NT2/D1 (cell line): ENCODE data around the gene EFNA4.
A peak's percentile ranks its signal among the peaks of the same experiment; 100 is the strongest.

Experiments used
- DNase-seq: peaks from one replicate; pipeline ENCODE4 v3.0.0-alpha.2; 2011; ENCODE audit warnings: low read depth, low spot score
- H3K27me3 ChIP-seq: 2 replicates; pipeline ENCODE4 v1.6.0; 2011; ENCODE audit warnings: mild to moderate bottlenecking; ENCODE audit not compliant: insufficient read length, insufficient read depth
- H3K36me3 ChIP-seq: 2 replicates; pipeline ENCODE4 v1.6.1; 2011; ENCODE audit warnings: mild to moderate bottlenecking, low read length, mixed read lengths; ENCODE audit not compliant: insufficient read depth, insufficient read length
- H3K4me1 ChIP-seq: 2 replicates; pipeline ENCODE4 v1.5.1; 2011; ENCODE audit not compliant: insufficient read depth, insufficient read length
- H3K4me3 ChIP-seq: 2 replicates; pipeline ENCODE4 v1.5.1; 2011; ENCODE audit warnings: low read depth; ENCODE audit not compliant: insufficient read length
- H3K9ac ChIP-seq: 2 replicates; pipeline ENCODE4 v1.6.0; 2011; ENCODE audit warnings: low read depth; ENCODE audit not compliant: insufficient read length
- H3K9me3 ChIP-seq: 2 replicates; pipeline ENCODE4 v1.5.1; 2011; ENCODE audit warnings: mild to moderate bottlenecking, low read length; ENCODE audit not compliant: insufficient read depth
- SUZ12 ChIP-seq: IDR thresholded peaks from 2 replicates; pipeline ENCODE4 v1.6.1; 2011; ENCODE audit not compliant: insufficient read length, insufficient read depth; ENCODE audit errors: extremely low read depth
- YY1 ChIP-seq: IDR thresholded peaks from 2 replicates; pipeline ENCODE4 v1.6.1; 2011; ENCODE audit not compliant: insufficient read length, insufficient read depth
- ZNF274 ChIP-seq: IDR thresholded peaks from 2 replicates; pipeline ENCODE4 v1.6.1; 2011; ENCODE audit warnings: mild to moderate bottlenecking, low read depth, low read length

Gene EFNA4

GRCh38 chr1:155064832-155065429 lies 1.4 kb downstream of the EFNA4 start:
- H3K9me3 ChIP-seq = no peaks in the 10 kb centered on the region
- DNase-seq = no peak
- peaks cover 34% of the 10 kb centered on the region for H3K4me1 ChIP-seq
- H3K27me3 ChIP-seq = peaks cover 6% of the 10 kb centered on the region
- peaks cover 52% of the 10 kb centered on the region for H3K36me3 ChIP-seq
- TF ChIP-seq YY1 = no peak
- TF ChIP-seq ZNF274 = no peak
- TF ChIP-seq SUZ12 = no peak
- H3K9ac ChIP-seq = peak overlapping the region; percentile 95
- peak overlapping the region; percentile 93 for H3K4me3 ChIP-seq

GRCh38 chr1:155066777-155067176 lies 3.2 kb downstream of the EFNA4 start:
- Histone ChIP-seq H3K36me3 (peaks cover 44% of the 10 kb centered on the region), H3K4me1 (peaks cover 40% of the 10 kb centered on the region), H3K27me3 (peaks cover 6% of the 10 kb centered on the region), H3K4me3 (no peak overlapping the region), H3K9me3 (no peaks in the 10 kb centered on the region), H3K9ac (no peak overlapping the region)
- TF ChIP-seq SUZ12 = no peak
- no peak for TF ChIP-seq ZNF274
- no peak for TF ChIP-seq YY1
- no peak for DNase-seq

GRCh38 chr1:155068599-155068998 lies 5.1 kb downstream of the EFNA4 start:
- Histone ChIP-seq H3K4me1 (peaks cover 47% of the 10 kb centered on the region), H3K4me3 (no peak overlapping the region), H3K9me3 (no peaks in the 10 kb centered on the region), H3K9ac (no peak overlapping the region), H3K27me3 (no peaks in the 10 kb centered on the region), H3K36me3 (peaks cover 44% of the 10 kb centered on the region)
- no peak for TF ChIP-seq YY1
- TF ChIP-seq SUZ12 = no peak
- TF ChIP-seq ZNF274 = no peak
- DNase-seq = no peak

DNA sequence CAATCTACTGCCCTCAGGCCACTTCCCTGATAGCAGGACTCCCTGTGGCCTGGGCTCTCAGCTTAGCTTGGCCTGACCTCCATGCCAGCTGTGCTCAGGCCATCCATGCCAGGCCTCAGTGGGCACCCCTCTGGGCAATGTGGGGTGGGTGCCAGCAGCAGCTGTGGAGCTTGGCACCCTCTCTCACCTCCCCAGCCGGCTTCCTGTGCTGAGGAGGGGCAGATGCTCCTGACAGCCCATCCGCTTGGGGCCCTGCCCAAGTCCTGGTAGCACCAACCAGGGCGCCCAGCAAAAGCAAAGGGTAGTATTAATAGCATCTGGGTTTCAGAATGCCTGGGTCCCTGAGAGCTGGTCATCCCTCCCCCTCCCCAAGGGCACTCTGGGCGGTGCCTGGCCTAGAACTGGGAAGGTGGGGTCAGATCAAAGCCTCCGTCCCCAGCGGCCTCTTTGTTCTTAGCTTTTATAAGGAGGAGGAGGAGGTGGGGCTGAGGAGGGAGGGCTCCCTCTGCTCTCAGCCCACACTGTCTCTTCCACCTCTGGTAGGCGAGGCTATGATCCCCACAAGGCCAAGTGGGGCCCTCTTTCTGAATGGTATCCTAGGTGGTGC lies 6.1 kb downstream of the EFNA4 start:
- H3K4me3 ChIP-seq = no peak overlapping the region
- DNase-seq = no peak
- TF ChIP-seq YY1 = no peak
- TF ChIP-seq ZNF274 = no peak
- no peak for TF ChIP-seq SUZ12
- H3K27me3 ChIP-seq = no peaks in the 10 kb centered on the region
- H3K4me1 ChIP-seq = peaks cover 50% of the 10 kb centered on the region
- H3K36me3 ChIP-seq = peaks cover 44% of the 10 kb centered on the region
- H3K9me3 ChIP-seq = no peaks in the 10 kb centered on the region
- no peak overlapping the region for H3K9ac ChIP-seq

- Histone ChIP-seq H3K4me3 (no peak overlapping the region), H3K9me3 (no peaks in the 10 kb centered on the region), H3K27me3 (no peaks in the 10 kb centered on the region), H3K36me3 (peaks cover 40% of the 10 kb centered on the region), H3K9ac (peak overlapping the region; percentile 29), H3K4me1 (peaks cover 46% of the 10 kb centered on the region)
- no peak for DNase-seq
- TF ChIP-seq SUZ12 (no peak), YY1 (no peak), ZNF274 (no peak)
Observed at GRCh38 chr1:155070158-155070621, 6.7 kb downstream of the EFNA4 start.

GRCh38 chr1:155070721-155071569 lies 7.4 kb downstream of the EFNA4 start:
- peak; percentile 90 for DNase-seq
- TF ChIP-seq YY1 = no peak
- no peak for TF ChIP-seq SUZ12
- no peak for TF ChIP-seq ZNF274
- H3K4me3 ChIP-seq = no peak overlapping the region
- H3K36me3 ChIP-seq = peaks cover 38% of the 10 kb centered on the region
- H3K9ac ChIP-seq = peak overlapping the region; percentile 53
- peaks cover 45% of the 10 kb centered on the region for H3K4me1 ChIP-seq
- H3K27me3 ChIP-seq = no peaks in the 10 kb centered on the region
- H3K9me3 ChIP-seq = no peaks in the 10 kb centered on the region

GRCh38 chr1:155071701-155072100 lies 8.2 kb downstream of the EFNA4 start:
- DNase-seq = no peak
- H3K36me3 ChIP-seq = peaks cover 31% of the 10 kb centered on the region
- H3K4me3 ChIP-seq = no peak overlapping the region
- H3K9me3 ChIP-seq = no peaks in the 10 kb centered on the region
- TF ChIP-seq SUZ12 (no peak), ZNF274 (no peak), YY1 (no peak)
- no peaks in the 10 kb centered on the region for H3K27me3 ChIP-seq
- H3K4me1 ChIP-seq = peaks cover 45% of the 10 kb centered on the region
- H3K9ac ChIP-seq = no peak overlapping the region
